HL-60/S4 treated with phorbol 12-myristate 13-acetate at 8.2 ng/mL for 4 days and 3 days (cell line): Measurements from ENCODE around the gene ACVR1B.

ENCODE experiments used
- in situ Hi-C: fragments of 300-500 bp; cut with MboI; formaldehyde crosslinking; loops from 2 replicates; pipeline ENCODE4 v1.15.0; 2022; ENCODE audit warnings: low sequenced_read_pairs

Gene ACVR1B

DNA sequence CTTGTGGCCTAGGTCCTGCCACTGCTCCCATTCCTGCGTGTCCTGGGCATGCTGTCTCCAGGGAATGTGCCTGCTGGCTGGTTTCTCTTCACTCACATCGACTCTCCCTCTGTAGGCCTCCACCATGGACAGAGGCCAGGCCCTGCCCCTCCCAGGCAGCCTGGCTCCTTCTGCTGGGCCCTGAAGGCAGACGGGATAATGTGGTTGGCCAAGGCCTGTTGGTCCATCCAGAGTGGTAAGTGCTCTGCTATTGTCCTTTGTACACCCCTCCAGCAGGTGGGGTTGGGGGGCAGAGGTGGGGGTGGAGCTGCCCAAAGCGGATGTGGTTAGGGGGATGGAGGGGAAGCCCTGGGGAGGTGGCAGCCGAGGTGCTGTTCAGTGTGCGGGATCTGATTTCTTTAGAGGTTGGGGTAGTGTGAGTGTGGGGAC lies 90.2 kb downstream of the ACVR1B start:
- in situ Hi-C loops = no loop called here

DNA sequence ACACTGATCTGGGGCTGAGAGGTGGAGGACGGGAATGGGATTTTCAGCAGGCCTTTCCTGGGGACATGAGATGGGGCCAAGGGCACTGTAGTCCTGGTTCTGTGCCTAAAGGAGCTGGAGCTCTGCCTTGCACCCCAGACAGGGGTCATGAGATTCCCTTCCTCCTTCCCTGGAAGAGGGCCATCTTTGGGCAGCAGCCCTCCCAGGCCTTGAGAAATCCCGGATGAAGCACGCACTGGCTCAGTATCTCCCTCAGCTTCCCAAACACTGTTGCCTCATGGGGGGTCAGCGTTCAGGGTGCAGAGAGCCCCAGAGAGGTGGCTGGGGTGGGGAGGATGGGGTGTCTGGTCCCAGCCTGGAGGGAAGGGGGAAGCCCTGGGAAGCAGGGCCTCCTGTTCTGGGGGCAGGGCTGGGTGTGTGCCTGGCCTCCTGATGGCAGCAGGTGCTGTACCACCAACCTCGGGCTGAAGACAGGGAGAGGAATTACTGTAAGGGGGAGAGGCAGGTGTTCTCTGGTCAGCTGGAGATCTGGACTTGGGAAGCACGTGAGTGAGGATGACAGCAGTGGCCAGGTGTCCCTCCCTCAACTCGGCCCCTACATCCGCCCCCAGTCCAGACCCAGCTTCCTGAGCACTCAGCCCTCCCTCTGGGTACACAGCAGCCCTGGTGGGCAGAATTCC lies 91.3 kb downstream of the ACVR1B start:
- in situ Hi-C loops = no loop called here

GRCh38 chr12:52043386-52044212 lies 92.1 kb downstream of the ACVR1B start:
- in situ Hi-C loops = no loop called here

DNA sequence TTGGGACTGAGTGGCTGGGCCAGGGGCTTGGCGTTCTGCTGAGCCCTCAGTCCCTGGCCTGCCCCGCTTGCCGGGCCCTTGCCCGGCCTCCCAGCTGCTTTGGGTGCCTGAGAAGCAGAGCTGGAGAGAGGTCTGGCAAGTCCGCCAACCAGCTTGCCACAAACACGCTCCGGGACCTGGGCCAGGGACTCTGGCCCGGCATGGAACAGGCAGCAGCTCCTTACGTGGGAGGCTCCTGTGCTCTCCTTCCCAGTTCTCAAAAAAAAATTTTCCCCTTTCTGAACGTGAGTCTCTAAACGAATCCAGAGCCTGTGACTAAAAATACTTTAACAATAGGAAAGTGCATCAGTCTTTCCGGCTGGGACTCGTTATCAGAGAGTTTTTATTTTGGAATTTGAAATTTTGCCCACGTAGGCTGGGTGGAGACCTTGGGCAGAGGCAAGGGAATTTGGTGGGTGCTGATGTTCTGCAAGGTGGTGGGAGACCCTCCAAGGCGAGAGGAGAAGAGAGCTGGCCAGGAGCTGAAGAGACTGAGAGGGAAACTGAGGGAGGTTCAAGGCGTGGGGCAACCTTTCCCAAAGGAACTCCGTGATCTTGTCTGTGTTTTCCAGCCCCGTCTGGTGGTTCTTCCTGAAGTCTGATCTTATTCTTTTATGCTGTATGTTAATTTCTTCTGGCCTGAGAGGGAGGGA lies 92.9 kb downstream of the ACVR1B start:
- in situ Hi-C loops = no loop called here

GRCh38 chr12:52045794-52046199 lies 94.3 kb downstream of the ACVR1B start:
- in situ Hi-C loops = no loop called here
